HK-2 (cell line): ENCODE data around the gene FILIP1L.
A peak's percentile ranks its signal among the peaks of the same experiment; 100 is the strongest.

Experiments used
- DNase-seq: peaks from one replicate; pipeline ENCODE4 v3.0.0-alpha.2; 2018; ENCODE audit not compliant: unreplicated experiment

Gene FILIP1L

DNA sequence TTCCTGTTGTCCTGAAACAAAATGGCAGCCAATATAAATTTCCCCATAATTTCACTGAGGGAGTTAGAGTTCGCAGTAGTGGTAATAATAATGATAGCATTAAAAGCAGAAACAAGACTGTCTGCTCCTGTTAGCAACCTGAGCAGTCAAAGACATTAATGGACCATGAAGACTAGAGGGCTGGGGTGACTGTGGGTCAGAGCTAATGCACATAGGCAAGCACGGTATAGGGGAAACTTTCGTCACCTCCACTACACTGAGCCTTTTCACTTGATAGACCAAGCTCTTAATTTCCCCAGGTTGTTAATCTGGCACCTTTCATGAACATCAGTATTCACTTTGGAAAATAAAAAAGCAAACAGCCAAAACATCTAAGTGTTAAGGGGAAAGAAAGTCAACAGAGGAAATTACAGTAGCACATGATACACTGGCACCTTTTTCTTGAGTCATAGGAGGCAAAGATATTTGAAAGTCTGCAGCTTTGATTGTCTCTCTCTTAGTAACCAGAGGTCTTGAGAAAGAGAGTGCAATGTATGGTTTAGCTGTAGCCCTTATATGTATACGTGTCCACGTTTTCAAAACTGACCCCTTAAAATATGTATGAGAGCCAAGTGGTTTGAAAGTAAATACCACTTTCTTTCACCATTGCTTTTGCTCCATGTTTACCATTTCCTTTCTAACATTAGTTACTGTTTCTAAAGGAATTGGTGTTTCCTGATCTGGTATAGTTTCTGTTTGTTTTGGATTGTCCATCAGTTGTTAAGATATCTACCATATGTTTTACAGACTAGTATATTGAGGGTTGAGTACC, 104.8 kb downstream of the FILIP1L start:
- DNase-seq: no peak

DNA sequence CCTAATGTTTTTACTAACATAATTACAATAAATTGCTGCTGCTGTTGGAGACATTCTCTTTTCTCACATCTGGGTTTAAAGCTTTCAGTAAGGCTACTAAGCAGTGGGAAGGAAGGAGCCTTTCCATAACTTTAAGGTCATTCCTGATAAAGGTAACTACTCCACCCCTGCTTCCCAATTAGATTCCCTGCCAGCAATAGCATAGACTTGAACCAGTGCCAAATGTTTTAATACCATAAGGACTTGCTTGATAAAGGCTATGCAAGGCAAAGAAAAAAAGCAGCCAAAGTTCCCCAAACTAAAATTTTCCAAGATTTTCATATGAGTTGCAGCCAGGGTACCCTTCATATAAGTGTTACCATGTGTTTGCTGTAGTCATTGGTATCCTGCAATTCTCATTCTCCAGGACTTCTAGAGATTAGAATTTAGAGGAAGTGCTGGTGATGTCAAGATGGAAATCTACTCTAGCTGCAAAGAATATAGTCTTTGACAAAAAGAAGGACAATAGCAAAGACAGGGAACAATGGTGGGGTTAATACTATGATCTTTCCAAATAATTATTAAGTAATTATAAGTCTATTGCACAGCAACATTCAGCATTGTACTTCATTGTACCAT, 106.1 kb downstream of the FILIP1L start:
- DNase-seq: no peak

DNA sequence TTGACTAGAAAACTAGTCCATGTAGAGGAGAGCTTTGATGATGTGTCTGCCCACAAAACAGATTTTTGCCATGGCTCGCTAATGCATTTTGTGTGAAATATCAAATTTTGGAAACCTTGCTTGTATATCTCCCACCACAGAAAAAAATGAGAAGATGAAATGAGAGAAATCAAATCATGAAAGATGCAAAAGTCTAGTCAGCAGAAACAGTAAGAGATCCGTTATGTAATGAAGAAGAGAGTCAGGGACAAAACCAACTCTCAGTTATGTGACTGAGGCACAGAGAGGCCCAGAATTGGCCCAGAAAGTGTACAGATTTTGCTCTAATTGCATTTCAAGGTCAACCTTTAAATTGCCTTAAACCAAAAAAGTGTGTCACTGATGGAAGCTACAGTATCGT, 107.0 kb downstream of the FILIP1L start:
- no peak for DNase-seq

DNA sequence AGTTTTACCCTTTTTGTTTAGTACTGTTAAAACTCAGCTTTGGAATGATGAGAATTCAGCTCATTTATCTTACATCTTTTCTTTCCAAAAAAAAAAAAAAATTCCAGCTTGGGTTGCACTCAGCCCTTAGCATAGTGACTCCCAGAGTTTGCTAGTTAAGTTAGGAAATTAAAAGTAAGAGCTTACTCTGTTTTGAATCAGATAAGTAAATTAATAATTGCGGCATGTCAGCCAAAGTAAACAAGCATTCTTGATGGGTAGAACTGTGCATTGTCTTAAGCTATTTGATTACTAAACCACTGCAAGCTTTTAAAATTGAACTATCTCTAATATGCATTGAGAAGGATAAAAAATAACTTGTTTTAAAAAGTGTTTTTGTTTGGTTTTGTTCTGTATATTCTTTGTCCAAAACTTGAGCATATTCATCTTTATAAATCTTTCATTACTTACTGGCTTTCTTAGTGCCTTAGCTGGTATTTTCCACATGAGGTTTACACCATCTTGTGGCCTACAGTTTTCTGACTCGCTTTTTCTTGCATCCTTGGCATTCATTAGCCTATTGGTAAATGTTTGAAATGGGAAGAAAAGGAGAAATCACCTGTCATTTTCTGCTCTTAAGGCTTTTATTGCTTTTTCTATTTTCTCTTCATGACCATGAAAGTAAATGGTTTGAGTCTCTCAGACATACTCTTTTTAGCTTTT, 107.6 kb downstream of the FILIP1L start:
- no peak for DNase-seq

DNA sequence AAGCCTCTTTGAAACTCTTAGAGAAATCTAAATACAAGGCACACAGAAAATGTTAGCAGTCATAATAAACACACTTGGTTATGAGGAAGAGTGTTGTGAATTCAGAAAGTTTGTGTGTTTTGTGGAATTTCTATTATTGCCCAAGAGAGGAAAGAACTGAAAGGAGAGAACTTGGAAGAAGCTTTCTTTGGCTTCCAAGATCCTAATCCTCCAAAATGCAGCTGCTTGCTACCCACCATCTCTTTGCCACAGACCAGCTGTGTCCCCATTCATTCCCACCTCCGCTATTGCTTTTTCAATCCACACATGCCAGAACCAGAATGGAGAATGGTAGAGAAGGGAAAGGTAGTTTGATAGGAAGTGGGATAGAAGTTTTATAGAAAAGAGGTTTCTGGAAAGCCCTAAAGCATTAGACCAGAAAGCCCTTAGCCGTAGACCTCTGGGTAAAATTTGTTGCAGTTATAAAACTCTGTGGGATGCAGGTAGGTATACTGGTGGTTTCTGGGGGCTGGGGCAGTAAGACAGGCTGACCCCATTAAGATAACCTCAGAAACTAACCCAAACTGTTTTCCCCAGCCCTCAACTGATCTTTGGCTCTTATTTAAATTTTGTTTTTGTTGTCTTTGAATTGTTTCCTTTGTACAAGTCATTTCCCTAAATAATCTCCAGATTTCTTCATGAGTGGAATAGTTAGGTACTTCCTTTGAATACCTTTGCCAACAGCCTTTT, 108.5 kb downstream of the FILIP1L start:
- DNase-seq: no peak

DNA sequence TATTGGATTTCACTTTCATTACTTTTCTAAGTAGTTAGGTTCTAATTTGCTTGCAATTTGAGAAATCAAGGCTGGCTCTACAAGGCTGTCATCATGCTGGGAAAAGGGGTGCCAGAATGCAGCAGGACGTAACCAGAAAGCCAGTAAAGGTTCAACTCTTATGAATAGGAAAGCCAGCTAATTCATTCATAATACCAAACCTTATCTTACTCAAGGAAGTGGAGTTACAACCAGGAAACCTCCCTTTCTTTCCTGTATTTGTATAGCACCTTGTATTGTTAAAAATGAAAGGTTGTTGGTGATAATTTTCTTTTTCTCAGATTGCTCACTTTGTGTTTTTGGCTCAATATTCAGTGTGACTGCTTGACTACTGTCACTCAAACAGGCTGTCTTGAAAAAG, 109.4 kb downstream of the FILIP1L start:
- no peak for DNase-seq

DNA sequence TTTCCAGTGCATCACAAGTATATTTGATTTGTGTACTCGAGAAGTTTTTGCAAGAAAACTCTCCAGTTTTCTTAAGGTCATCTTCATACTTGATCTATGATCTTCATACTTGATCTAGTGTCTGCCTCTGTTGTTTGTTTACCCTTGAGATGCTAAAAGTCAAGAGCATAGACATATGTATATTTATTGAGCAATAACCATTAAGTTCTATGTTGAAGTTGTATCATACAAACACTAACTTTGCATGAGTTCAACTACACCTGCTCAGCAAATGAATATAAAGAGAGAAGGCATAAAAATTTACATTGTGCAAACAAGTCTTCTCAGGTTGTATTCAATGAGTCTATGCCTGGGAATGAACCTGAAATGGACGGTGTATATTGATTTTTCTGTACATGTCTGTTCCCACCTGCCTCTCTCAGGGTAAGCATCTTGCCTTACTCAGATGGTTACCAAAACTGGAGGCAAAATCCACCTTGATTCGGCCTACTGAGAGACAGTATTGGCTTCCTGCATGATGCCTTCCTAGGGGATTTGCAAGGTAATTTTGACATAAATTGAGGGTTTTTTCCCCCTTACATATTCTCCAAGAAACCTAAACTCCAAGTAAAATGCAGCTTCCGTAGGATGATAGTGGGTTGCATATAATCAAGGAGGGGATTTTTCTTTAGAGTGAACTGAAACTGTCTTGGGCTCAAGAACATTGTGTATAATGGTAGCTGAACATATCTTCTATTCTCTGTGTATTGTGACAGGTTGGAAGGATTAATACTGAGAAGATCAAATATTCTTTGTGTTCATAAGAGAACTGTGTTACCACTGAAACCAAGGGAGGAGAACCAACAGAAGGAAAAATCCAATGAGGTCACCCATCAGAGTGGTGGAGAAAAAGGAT, 110.4 kb downstream of the FILIP1L start:
- DNase-seq: no peak

DNA sequence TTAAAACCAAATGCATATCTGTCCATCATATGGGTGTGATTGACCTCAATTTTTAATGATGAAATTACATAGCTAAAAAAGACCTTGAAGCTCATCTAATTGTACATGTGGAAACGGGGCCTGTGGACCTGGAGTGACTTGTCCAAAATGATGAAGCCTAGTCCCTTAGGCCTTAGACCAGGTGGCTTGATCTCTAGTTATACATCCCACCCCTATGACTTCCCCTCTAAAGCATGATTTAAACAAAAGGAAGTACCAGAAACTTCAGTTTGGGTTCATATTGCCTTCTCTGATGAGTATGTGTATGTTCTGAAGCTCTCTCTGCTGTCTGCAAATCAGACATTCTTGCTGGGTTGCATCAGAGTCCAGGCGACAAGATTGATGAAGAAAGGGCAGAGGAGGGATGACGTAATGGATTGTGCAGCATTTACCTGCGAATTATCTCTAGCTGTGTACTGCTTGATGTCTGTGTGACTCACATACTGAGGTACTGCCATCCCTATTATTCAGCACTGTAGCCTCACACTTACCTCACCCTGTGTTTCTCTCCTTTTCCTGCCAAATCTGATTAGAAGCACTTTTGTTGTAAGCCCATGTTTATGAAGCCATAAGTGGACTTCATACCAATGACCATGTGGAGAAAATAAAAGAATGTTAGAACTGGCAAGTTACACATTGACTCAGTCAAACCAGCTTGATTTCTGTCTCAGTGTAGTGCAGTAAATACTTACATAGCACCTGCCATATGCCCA, 111.5 kb downstream of the FILIP1L start:
- DNase-seq: peak; percentile 69

DNA sequence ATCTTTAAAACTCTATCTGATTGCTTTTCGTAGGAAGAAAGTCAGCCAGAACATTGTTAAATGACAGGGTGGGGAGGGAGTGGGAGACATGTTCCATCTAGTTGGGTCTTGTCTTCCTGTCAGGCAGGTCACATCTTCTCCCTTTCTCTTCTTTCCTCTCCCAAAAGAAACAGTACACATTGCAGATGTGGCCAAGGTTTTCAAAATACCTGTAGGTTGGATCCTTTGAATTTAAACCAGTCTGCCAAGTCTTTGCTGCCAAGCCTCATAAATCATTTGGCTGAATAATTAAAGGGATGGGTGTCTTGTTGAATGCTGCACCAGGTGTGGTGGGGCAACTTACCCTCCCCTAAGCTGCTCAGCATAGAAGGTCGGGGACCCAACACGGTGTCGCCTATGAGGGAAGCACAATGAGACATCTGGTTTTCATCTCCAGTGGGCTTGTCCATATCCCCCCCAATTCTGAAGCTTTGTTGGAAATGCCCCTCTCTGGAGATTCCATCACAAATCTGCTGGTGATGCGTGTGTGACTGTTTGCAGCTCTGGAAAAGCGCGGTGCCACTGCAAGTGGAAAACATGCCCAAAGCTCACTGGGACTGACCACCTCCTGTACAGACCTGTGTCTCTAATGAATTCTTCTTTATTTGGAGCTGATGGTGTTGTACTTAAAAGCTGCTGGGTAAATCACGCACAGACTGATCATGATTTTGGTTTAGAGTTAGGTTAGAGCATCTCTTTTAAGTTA, 112.6 kb downstream of the FILIP1L start:
- DNase-seq: no peak

DNA sequence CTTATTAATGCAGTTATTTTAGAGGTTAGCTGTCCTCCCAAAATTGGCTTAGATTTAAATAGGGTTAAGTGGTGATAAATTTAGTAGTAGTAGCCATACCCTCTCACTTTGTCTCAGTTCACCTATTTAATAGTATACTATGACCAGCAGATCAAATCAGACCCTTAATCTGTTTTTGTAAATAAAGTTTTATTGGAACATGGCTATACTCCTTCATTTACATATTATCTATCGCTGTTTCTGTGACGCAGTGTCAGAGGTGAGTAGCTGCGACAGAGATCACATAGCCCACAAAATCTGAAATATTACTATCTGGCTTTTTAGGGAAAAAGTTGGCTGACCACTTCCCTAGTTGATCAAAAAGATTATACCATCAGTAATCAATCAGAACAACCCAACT, 113.2 kb downstream of the FILIP1L start:
- DNase-seq: no peak

DNA sequence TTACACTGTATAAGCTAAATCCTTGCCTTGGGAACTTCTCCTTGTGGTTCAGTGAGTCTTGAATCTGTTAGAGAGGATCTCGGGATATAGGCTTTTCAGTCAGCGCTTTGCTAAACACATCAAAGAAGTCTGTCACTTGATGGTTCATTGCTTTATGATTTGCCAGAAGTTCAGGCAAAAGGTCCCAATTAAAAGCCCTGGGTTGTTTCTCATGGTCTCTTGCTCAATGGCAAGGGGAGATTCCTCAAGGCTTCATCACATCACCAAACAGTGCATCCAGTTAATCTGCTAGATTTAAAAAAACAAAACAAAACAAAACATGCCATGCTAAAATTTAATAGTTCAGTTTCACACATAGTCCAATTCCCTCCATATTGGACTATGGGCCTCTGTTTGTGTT, 114.8 kb downstream of the FILIP1L start:
- DNase-seq: no peak

DNA sequence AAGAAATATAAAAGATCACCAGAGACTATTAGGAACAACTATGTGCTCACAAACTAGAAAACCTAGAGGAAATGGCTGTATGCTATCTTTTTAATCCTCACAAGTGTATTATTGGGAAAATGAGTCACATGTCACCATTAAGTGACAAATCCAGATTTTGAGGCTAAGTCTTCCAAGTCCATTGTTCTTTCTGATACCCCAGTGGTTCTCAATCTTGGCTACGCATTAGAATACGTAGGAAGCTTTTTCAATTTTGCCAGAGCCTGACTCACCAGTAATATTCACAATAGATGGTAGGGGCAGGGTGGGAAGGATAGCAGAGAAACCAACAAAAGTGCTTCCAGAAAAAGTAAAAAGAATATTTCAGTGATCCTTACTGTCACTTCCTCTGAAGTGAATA, 117.0 kb downstream of the FILIP1L start:
- DNase-seq: no peak

DNA sequence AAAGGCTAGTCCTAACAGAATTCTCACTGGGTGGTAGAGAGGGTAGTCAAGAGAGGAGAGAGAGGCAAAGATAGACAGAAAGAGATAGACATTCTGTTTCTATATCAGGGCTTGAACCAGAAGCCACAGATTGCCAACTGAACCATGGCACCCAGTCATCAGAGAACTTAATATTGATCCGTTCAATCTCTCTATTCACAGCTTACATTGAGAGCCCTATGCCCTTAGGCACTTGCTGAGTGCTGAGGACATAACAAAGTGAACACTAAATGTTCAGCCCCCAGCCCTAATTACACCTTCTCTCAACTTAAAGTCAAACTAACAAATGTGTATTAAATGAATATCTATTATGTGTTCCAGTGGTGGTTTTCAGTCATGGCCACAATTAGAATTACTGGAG, 124.1 kb downstream of the FILIP1L start:
- no peak for DNase-seq

DNA sequence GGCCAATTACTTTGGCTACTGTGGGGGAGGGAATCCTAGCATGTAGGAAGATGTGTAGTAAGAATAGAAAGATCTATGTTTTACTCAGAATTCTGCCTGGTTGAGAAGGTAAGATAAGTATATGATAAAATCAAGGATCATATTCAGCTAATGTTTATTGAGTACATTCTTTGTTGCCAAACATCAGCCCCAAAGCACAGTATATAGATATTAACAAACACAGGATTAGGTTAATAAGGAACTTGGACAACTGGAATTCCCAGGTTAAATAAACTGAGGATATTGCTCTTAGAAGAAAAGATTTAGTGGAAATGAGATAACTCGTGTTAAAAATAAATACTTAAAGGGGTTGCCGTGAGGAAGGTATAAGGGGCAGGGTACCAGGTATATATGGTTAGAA, 129.6 kb downstream of the FILIP1L start:
- DNase-seq: no peak

DNA sequence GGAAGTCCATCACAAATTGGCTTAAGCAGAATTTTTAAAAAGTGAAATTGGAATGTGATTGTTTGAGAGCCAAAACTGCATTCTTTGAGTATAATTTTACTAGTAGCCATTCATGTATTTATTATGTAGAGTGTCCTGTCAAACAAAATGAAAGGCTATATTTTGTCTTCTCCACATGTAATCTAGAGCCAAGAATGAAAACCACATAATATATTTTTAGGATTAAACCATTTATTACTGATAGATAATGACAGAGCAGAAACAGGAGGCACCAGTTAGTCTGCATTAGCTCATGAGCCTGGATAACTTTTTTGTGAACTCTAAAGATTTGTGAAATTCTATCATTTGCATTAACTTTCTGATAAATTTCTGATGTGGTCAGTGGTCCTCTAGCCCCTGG, 130.2 kb downstream of the FILIP1L start:
- DNase-seq: no peak

DNA sequence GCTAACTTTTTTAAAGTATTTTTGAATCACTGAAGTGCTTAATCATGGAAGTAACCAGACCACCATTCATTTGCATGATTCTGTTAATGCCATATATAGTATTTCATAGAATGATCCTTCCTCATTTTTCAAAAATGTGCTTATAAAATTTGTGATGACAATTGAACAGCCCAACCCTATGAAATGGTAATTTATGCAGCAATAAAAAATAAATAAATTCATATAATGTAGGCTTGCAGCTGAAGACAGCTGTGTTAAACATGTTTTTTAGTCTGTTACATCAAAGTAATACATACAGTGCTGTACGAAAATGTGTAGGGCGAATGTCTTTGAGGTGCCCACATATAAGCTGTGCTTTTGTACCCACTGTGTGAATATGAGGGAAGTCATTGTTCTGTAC, 131.7 kb downstream of the FILIP1L start:
- no peak for DNase-seq

DNA sequence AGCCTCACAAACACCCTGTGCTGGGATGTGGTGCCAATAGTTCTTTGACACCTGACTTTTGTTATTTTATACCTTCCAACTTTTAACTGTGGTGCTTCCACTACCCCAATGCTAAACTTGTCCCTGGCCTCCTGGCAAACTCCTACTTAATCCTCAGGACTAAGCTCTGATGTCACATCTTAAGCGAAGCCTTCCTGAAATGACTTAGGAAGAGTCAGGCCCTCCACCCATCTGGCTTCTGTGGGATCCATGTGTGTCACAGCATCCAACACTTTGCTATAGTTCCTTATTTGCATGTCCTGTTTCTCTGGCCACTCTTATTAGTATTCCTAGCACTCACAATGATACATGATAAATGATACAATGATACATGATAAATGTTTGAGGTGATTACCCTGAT, 133.2 kb downstream of the FILIP1L start:
- DNase-seq: no peak

DNA sequence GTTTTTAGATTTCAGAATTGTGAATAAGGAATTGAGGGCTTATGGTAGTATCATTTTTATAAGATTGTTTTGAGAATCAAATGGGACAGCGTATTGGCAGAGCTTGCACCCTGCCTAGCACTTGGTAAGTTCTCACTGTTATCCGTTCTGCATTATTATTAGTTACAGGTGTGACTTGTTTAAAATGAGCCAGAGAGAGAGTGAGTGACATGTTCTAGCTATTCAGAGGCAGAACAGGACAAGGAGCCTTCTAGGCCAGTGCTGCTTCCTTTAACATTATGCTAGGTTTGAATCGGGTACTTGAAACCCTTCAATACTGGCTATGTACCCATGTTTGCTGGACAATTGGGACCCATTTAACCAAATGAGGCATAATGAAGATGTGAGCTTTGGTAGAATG, 133.7 kb downstream of the FILIP1L start:
- DNase-seq: no peak

DNA sequence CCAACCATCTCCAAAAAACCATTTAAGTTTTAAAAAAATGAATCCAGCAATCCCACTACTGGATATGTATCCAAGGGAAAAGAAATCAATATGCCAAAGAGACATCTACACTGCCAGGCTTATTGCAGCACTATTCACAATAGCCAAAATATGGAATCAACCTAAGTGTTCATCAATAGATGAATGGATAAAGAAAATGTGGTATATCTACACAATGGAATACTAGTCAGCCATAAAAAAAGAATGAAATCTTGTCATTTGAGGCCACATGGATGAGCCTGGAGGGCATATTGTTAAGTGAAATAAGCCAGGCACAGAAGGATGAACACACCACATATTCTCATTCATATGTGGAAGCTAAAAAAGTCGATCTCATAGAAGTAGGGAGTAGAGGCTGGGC, 136.1 kb downstream of the FILIP1L start:
- DNase-seq: no peak

DNA sequence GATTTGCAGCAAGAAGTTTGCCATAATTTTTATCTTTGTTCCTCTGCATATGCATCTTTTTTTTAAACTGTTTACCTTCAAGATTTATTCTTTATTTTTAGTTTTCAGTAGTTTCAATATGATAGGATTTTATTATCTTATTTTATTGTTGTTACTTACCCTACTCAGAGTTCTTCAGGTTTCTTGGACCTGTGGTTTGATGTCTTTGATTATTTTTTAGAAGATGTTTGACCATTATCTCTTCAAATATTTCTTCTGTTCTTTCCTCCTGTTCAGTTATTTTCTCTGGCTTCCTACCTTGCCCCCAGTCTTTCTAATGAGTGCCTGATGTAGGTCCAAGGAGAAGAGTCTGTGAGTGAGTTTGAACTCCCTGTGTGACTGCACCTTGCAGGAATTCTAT, 137.7 kb downstream of the FILIP1L start:
- no peak for DNase-seq
